Dendritic cell treated with granulocyte-macrophage colony-stimulating factor and Interleukin-4, amounts not matched to agents 40 ng/mL and 50 ng/mL, for 4 days (primary cell): ENCODE measurements around the gene PTBP3.

Experiments
- H3K27ac Mint-ChIP-seq: one replicate; pipeline ENCODE4 v1.8.0; 2022; ENCODE audit warnings: mild to moderate bottlenecking, mixed read lengths
- H3K27me3 Mint-ChIP-seq: one replicate; pipeline ENCODE4 v1.8.0; 2022; ENCODE audit warnings: mild to moderate bottlenecking, mixed read lengths
- H3K36me3 Mint-ChIP-seq: one replicate; pipeline ENCODE4 v1.8.0; 2022; ENCODE audit warnings: low read depth, mixed read lengths
- H3K4me1 Mint-ChIP-seq: one replicate; pipeline ENCODE4 v1.8.0; 2022; ENCODE audit warnings: low read depth, mixed read lengths
- H3K4me3 Mint-ChIP-seq: one replicate; pipeline ENCODE4 v1.8.0; 2022; ENCODE audit warnings: mild to moderate bottlenecking, moderate library complexity, mixed read lengths
- H3K9me3 Mint-ChIP-seq: one replicate; pipeline ENCODE4 v1.8.0; 2022; ENCODE audit warnings: mixed read lengths
- intact Hi-C: fragments of 100-400 bp; cut with micrococcal nuclease; formaldehyde crosslinking; loops from one replicate; pipeline ENCODE4 v1.15.0; 2022

PTBP3 gene

DNA sequence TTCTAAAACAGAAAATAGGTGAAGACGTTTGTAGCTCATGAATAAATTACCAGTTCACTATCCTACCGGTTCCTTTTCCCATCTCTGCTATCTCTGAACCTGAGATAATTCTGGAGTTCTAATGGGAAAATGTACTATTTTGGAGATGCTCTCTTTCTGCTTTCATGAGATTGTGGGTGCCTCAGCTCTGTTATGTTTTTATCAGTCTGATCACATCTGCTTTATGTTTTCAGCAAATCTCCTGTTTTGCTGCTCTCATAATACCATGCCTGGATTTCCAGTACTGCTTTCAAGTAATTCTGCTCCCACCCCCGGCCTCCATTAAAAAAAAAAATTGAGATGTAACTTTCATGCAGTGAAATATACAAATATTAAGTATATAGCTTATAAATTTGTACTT is 149.2 kb downstream of the PTBP3 start:
- intact Hi-C loops, result no loop called here
- no peak overlapping the region for H3K4me3 Mint-ChIP-seq
- H3K36me3 Mint-ChIP-seq, result no peaks in the 10 kb centered on the region
- no peaks in the 10 kb centered on the region for H3K27me3 Mint-ChIP-seq
- H3K9me3 Mint-ChIP-seq, result peaks cover 9% of the 10 kb centered on the region
- H3K4me1 Mint-ChIP-seq, result peaks cover 25% of the 10 kb centered on the region
- no peak overlapping the region for H3K27ac Mint-ChIP-seq

DNA sequence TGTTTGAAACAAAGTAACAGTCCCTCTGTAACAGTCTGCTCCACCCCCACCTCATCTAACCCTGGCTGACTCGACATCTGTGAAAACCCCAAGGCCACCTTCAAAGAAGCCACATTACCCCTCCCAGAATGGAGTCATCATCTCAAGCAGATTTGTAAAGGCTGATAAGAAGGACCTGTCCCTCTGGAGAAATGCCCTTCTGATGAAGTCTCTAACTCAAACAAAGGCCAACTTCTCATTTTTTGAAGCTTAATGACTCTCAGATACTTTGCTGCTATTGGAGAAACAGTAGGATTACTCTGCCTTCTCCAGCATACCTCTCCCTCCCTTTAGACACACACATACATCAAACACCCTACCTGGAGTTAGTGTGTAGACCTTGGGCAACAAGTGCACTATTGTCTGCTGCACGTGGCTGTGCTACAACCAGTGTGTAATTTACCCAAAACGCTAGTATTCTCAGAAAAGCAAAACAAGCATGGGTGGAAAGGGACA is 153.0 kb downstream of the PTBP3 start:
- intact Hi-C loops, result no loop called here
- Mint-ChIP-seq H3K4me1 (peaks cover 51% of the 10 kb centered on the region), H3K36me3 (peaks cover 2% of the 10 kb centered on the region), H3K27ac (peak overlapping the region; percentile 64), H3K27me3 (no peaks in the 10 kb centered on the region), H3K4me3 (no peak overlapping the region), H3K9me3 (peaks cover 9% of the 10 kb centered on the region)

DNA sequence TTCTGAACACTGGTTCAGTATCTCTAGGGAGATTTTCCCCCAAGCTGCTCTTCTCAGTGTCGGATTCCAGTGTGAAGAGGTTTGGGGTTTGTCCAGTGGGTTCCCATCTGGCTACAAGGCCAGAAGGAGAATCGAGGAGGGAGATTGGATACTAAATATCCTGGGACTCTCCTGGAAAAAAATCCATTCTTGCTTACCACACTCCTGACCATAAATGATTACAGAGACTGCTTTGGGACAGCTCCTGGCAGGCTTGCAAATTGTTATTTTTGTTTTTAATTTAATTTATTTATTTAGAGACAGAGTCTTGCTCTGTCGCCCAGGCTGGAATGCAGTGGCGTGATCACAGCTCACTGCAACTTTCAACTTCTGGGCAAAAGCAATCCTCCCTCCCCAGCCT is 153.6 kb downstream of the PTBP3 start:
- H3K36me3 Mint-ChIP-seq, result peaks cover 6% of the 10 kb centered on the region
- H3K9me3 Mint-ChIP-seq, result peaks cover 9% of the 10 kb centered on the region
- intact Hi-C loops, result no loop called here
- no peaks in the 10 kb centered on the region for H3K27me3 Mint-ChIP-seq
- no peak overlapping the region for H3K4me3 Mint-ChIP-seq
- H3K4me1 Mint-ChIP-seq, result peaks cover 54% of the 10 kb centered on the region
- no peak overlapping the region for H3K27ac Mint-ChIP-seq

DNA sequence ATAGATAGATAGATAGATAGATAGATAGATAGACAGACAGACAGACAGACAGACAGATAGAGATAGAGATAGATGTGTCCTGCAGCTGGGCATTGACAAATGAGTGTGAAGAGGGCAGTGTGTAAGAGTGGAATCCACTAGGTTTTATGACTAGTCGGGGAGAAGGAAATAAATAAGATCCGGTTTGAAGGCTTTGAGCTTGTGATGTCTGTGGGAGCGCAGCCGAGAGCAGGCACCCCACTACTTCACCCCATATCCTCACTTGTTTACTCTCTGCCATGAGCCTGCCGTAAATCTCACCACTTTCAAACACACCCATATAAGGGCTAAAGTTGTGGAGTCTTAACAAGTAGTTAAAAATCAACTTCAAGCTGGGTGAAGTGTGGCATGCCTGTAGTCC is 156.9 kb downstream of the PTBP3 start:
- Mint-ChIP-seq H3K9me3 (no peaks in the 10 kb centered on the region), H3K36me3 (peaks cover 28% of the 10 kb centered on the region), H3K4me1 (peaks cover 74% of the 10 kb centered on the region), H3K27me3 (no peaks in the 10 kb centered on the region), H3K27ac (peak overlapping the region; percentile 86), H3K4me3 (no peak overlapping the region)
- intact Hi-C loops, result no loop called here

DNA sequence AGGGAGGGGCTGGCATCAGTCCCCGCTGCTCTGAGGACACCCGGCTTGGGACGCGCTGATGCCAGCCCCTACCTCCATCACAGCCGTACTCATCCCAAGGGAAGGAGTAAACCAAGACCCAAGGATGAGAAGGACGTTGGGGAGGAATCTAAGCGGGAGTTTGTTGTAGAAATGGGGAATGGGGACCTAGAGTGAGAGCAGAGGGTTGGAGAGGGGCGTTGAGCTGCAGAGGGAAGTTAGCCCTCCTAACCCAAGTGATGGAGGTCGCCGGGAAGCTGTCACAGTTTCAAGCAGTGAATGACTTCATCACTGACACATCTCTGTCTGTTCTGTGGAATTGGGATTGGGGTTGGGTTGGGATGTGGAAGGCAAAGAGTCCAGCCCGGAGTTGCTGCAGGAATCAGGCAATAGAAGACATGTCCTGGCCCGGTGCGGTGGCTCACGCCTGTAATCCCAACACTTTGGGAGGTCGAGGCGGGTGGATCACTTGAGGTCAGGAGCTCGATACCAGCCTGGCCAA is 157.6 kb downstream of the PTBP3 start:
- peaks cover 74% of the 10 kb centered on the region for H3K4me1 Mint-ChIP-seq

DNA sequence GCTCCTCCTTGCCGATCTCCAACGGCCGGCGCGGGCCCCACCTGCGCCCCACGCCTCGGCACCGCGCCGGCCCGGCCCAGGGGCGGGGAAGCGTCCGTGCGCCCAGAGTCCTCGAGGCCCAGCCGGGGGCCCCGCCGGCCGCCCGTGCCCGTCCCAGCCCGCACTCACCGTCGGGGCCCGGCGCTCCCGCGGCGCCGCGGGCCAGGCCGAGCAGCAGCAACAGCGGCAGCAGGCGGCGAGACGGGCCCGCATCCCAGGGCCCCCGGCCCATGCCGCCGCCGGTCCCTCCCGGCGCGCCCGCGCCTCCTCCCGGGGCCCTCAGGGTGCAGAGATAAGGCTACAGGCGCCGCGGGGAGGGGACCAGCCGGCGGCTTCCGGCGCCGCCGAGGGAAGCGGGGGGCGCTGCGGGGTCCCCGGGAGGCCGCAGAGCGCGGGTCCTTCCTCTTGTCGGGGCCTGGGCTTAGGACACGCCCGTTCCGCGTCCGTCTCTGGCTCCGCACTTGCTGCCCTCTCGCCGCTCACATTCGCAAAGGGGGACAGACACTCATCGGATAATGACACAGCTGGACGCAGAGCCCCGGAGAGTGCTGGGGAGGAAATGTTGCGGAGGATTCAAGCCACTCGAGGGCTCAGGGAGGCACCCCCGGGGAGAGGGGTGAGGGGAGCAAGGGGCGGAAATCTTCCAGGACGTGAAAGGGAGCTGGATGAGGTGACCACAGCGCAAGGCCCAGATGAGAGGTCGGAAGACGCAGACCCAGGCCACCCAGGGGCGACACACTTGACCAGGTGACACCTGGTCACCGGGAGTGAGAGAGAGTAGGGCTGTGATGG is 158.2 kb downstream of the PTBP3 start, which contains the start of gene SUSD1:
TSS of gene SUSD1 (minus strand) at position 333 of the 831 bp plus-strand sequence. CDS start at position 271, 62 bp downstream.
- peak within 1 kb of the TSS; percentile 87 for H3K27ac Mint-ChIP-seq
- intact Hi-C loops, result no loop called here
- H3K4me1 Mint-ChIP-seq, result peaks cover 74% of the 10 kb centered on the region
- H3K36me3 Mint-ChIP-seq, result peaks cover 33% of the 10 kb centered on the region
- H3K9me3 Mint-ChIP-seq, result no peaks in the 10 kb centered on the region
- peak within 1 kb of the TSS; percentile 81 for H3K4me3 Mint-ChIP-seq
- H3K27me3 Mint-ChIP-seq, result no peaks in the 10 kb centered on the region

More for the DNA sequence above, 157.6 kb downstream of the PTBP3 start:
- Mint-ChIP-seq H3K9me3 (no peaks in the 10 kb centered on the region), H3K27me3 (no peaks in the 10 kb centered on the region), H3K4me3 (peak overlapping the region; percentile 81), H3K36me3 (peaks cover 30% of the 10 kb centered on the region), H3K27ac (peak overlapping the region; percentile 86)
- intact Hi-C loops, result no loop called here

DNA sequence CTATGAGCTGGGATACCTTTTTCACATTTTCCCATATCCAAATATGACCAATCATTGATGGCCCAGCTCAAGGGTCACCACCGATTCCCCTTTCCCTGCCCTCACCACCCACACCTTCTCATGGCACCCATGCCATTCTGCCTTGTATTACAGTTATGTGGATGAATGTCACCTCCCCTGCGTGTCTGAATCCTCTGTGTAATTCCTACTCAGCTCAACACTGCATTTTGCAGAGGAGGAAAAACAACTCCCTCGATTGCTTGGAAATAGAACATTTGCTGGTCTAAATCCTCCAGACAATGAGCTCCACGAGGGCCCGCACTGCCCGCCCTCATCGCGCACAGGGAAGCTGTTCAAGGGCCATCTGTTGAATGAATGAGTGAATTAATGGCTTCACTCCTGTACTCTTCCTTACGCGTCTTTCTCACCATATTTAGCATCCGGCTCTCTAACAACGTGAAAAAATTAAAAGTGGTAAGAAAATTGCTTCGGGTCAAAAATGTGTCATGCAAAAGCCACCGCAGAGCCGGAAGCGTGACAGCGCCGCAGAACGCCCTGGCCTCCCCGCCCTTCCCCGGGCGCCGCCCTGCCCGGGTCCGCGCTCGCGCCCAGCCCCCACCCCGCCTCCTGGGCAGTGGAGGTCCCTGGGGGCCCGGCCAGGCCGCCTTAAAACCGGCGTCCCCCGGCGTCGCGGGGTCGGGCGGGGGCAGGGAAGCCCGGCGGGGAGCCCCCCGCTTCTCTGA is 159.0 kb downstream of the PTBP3 start:
- Mint-ChIP-seq H3K36me3 (peaks cover 39% of the 10 kb centered on the region), H3K27me3 (no peaks in the 10 kb centered on the region), H3K9me3 (no peaks in the 10 kb centered on the region), H3K4me3 (peak overlapping the region; percentile 76), H3K27ac (peak overlapping the region; percentile 87), H3K4me1 (peaks cover 79% of the 10 kb centered on the region)
- intact Hi-C loops, result no loop called here

DNA sequence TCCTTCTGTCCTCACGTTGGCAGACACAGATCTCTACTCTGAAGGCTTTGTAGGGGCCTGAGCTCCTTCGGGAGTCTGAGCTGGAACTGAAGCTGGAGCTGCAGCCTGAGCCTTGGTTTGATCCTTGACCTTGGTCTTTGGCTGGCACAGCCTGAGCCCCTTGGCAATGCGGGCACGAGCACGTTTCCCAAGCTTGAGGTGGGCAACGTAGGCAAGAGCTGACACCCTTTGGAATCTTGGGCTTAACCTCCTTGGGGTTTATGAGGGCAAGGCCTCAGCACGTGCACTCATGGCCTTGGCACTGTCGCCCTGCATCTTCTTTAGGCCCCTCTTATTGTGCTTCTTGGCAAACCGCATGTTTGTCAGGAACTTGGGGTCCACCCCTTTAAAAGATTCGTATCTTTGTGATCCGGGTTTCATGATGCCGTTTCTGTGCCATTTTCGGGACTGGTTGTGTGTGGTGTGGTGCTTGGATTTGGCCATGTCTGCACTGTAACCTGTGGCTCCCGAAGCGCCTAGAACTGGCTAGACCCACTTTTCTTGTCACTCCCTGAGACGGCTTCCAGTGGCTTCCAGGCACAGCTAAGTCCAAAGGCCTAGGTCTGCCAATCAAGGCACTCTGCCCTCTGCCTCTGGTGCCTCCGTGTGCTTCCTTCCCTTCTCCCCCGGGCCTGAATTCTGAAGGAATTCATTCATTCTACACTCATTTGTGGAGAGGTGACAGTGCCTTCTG is 159.8 kb downstream of the PTBP3 start:
- Mint-ChIP-seq H3K27me3 (no peaks in the 10 kb centered on the region), H3K36me3 (peaks cover 45% of the 10 kb centered on the region), H3K27ac (peak overlapping the region; percentile 87), H3K4me3 (peak overlapping the region; percentile 76), H3K4me1 (peaks cover 84% of the 10 kb centered on the region), H3K9me3 (no peaks in the 10 kb centered on the region)
- intact Hi-C loops, result no loop called here

DNA sequence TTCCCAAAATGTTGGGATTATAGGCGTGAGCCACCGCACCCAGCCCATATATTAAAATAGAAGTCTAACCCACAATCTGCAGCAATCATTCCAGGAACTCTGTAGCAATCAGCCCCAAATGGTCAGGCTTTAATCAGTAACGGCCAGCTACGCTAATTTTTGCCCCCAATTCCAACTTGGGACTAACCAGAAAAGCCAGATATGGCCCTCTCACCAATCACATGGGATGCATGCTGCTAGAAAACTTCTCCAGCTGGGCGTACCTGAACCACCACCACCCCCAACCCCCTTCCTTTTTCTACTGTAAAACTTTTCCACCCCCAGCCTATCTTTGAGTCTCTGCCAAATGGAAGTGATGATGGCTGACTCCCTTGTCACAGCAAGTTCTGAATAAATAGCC is 162.5 kb downstream of the PTBP3 start:
- H3K27ac Mint-ChIP-seq, result no peak overlapping the region
- H3K9me3 Mint-ChIP-seq, result no peaks in the 10 kb centered on the region
- no peaks in the 10 kb centered on the region for H3K27me3 Mint-ChIP-seq
- H3K4me1 Mint-ChIP-seq, result peaks cover 82% of the 10 kb centered on the region
- H3K36me3 Mint-ChIP-seq, result peaks cover 63% of the 10 kb centered on the region
- H3K4me3 Mint-ChIP-seq, result no peak overlapping the region
- intact Hi-C loops, result no loop called here

DNA sequence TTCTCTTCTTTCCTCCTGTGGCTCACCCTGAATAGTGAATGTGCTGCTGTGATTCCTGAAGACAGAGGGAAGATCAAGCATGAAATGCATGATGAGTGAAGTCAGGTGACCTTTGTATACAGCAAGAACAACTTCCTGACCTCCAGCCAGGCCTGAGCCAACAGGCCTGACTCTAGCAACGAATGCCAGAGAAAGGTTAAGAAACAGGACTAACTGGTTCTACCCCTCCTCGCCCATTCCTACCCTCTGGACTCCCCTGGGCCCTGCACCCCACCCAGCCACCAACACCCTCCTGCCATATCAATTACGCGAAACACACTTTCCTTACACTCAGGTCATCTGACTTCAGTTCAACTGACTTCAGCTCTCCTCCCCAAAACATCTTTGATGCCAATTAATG is 163.2 kb downstream of the PTBP3 start:
- no peaks in the 10 kb centered on the region for H3K9me3 Mint-ChIP-seq
- H3K27me3 Mint-ChIP-seq, result no peaks in the 10 kb centered on the region
- peaks cover 67% of the 10 kb centered on the region for H3K36me3 Mint-ChIP-seq
- intact Hi-C loops, result no loop called here
- no peak overlapping the region for H3K27ac Mint-ChIP-seq
- H3K4me1 Mint-ChIP-seq, result peaks cover 81% of the 10 kb centered on the region
- H3K4me3 Mint-ChIP-seq, result no peak overlapping the region

DNA sequence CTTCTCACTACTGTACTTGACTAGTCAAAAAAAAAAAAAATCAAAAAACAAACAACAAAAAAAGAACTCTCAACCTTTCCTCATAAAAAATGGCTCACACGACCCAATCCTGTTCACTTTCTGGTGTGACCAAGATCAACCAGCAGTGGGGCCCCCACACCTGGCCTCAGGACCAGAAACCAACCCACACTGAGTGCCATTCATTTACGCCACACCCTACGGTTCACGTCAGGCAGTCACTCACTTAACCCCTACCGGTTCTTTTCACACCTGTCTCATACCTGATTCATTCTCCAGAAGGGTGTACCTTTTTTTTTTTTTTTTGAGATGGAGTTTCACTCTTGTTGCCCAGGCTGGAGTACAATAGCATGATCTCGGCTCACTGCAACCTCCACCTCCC is 164.1 kb downstream of the PTBP3 start:
- Mint-ChIP-seq H3K4me3 (no peak overlapping the region), H3K36me3 (peaks cover 63% of the 10 kb centered on the region), H3K4me1 (peaks cover 78% of the 10 kb centered on the region), H3K27me3 (no peaks in the 10 kb centered on the region), H3K9me3 (no peaks in the 10 kb centered on the region), H3K27ac (no peak overlapping the region)
- intact Hi-C loops, result loop anchor here (10.0 kb wide), 1 partner anchor 45 kb away; no protein-coding TSS in a partner anchor

DNA sequence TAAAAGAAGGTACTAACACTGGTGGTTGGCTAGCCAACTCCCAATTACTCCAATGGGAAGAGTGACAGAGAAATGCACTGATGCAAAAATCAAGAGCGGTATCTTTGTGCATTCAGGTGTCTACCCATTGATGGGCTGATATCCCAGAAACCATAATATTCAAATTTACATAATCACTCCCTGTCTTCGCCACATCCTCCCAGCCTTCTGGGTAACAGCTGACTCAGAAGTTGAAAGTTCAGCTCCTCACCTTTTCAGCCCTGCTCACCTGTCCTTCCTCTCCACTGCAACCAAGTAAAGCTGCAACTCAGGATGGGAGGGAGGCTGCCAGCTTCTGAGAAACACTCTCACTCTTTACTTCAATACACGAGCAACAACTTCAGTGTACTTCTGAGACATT is 165.2 kb downstream of the PTBP3 start:
- no peak overlapping the region for H3K27ac Mint-ChIP-seq
- intact Hi-C loops, result loop anchor here (10.0 kb wide), 1 partner anchor 47 kb away; no protein-coding TSS in a partner anchor
- H3K9me3 Mint-ChIP-seq, result no peaks in the 10 kb centered on the region
- H3K4me1 Mint-ChIP-seq, result peaks cover 67% of the 10 kb centered on the region
- no peak overlapping the region for H3K4me3 Mint-ChIP-seq
- H3K27me3 Mint-ChIP-seq, result no peaks in the 10 kb centered on the region
- peaks cover 56% of the 10 kb centered on the region for H3K36me3 Mint-ChIP-seq
